H1 (cell line): ENCODE results near the gene KISS1R. TPM values are rescaled to one million over a fixed set of nuclear protein-coding genes. Genes with fewer than 3 reads are reported as not detected.

Experiments used
- CTCF ChIA-PET: fragments of 300-600 bp; sonication (Branson Sonifier 250); formaldehyde crosslinking; loops from one replicate; lab custom pipeline; 2021; ENCODE audit not compliant: partially characterized antibody; lab: Charles Lee
- POLR2A ChIA-PET: fragments of 300-600 bp; sonication (Branson Sonifier 250); formaldehyde crosslinking; loops from one replicate; lab custom pipeline; 2021; ENCODE audit warnings: inconsistent platforms; ENCODE audit not compliant: partially characterized antibody; lab: Charles Lee
- DNase-seq, 2 experiments: peaks; one replicate each; pipeline versions ENCODE4 v3.0.0 to v3.0.0-alpha.2; 2010 to 2022; ENCODE audit warnings: low spot score in 2 of 2, low read depth in 1 of 2, mixed read lengths in 1 of 2
- FAIRE-seq: peaks from 2 replicates; lab custom pipeline; 2011; peaks lifted over from hg19 to GRCh38; lab: Jason Lieb, UNC
- H2AFZ ChIP-seq: 2 replicates; pipeline ENCODE4 v1.8.1; 2012; ENCODE audit warnings: low read length, inconsistent platforms
- H2AK5ac ChIP-seq: 2 replicates; pipeline ENCODE4 v1.6.1; 2013; ENCODE audit warnings: low read depth, low read length
- H2BK120ac ChIP-seq: replicated peaks from 2 replicates; pipeline ENCODE3; 2013; ENCODE audit warnings: low read depth, low read length, inconsistent platforms
- H2BK12ac ChIP-seq: 2 replicates; pipeline ENCODE4 v1.6.1; 2013; ENCODE audit warnings: low read depth, low read length
- H2BK15ac ChIP-seq: 2 replicates; pipeline ENCODE4 v1.6.1; 2013; ENCODE audit warnings: low read length
- H2BK20ac ChIP-seq: 2 replicates; pipeline ENCODE4 v1.6.1; 2013; ENCODE audit warnings: low read length
- H2BK5ac ChIP-seq: 2 replicates; pipeline ENCODE4 v1.6.1; 2013; ENCODE audit warnings: low read depth, low read length
- H3K14ac ChIP-seq: 2 replicates; pipeline ENCODE4 v1.6.1; 2013; ENCODE audit warnings: inconsistent platforms; ENCODE audit not compliant: insufficient read length
- H3K18ac ChIP-seq: 2 replicates; pipeline ENCODE4 v1.6.1; 2013; ENCODE audit warnings: low read length; ENCODE audit errors: extremely low read depth
- H3K23ac ChIP-seq: 2 replicates; pipeline ENCODE4 v1.6.1; 2013; ENCODE audit warnings: inconsistent platforms; ENCODE audit not compliant: insufficient read length
- H3K23me2 ChIP-seq: 2 replicates; pipeline ENCODE4 v1.6.1; 2013; ENCODE audit warnings: low read depth, low read length
- H3K27ac ChIP-seq: 2 replicates; pipeline ENCODE4 v1.6.1; 2011; ENCODE audit warnings: low read depth, low read length, inconsistent platforms
- H3K27me3 ChIP-seq, 4 experiments: replicated peaks in 1 of 4; 1 replicate in 1 of 4; 2 replicates in 3 of 4; pipeline versions ENCODE4 v1.6.1 to v1.8.1; 2011 to 2013; ENCODE audit warnings: low read length in 3 of 4, mild to moderate bottlenecking in 3 of 4, inconsistent platforms in 2 of 4, mixed read lengths in 2 of 4, moderate library complexity in 1 of 4; ENCODE audit not compliant: control insufficient read depth in 3 of 4, insufficient read depth in 3 of 4; ENCODE audit errors: extremely low read depth in 1 of 4
- H3K36me3 ChIP-seq, 4 experiments: 2 replicates each; pipeline versions ENCODE4 v1.6.1 to v1.8.1; 2011 to 2013; ENCODE audit warnings: mild to moderate bottlenecking in 4 of 4, low read length in 3 of 4, moderate library complexity in 2 of 4, control low read depth in 1 of 4, inconsistent platforms in 1 of 4; ENCODE audit not compliant: insufficient read depth in 4 of 4, control insufficient read depth in 2 of 4
- H3K4ac ChIP-seq: replicated peaks from 2 replicates; pipeline ENCODE3; 2013; ENCODE audit warnings: low read length, low read depth, mixed read lengths, inconsistent platforms; ENCODE audit not compliant: insufficient read length
- H3K4me1 ChIP-seq, 4 experiments: replicated peaks in 1 of 4; 1 replicate in 1 of 4; 2 replicates in 3 of 4; pipeline versions ENCODE4 v1.6.1 to v1.8.1; 2011 to 2013; ENCODE audit warnings: low read length in 3 of 4, inconsistent platforms in 2 of 4, mixed read lengths in 1 of 4; ENCODE audit not compliant: insufficient read depth in 4 of 4, control insufficient read depth in 3 of 4
- H3K4me2 ChIP-seq, 2 experiments: 2 replicates each; pipeline versions ENCODE4 v1.6.1 to v1.8.1; 2011 to 2013; ENCODE audit warnings: low read depth in 2 of 2, low read length in 2 of 2, control low read depth in 1 of 2, inconsistent platforms in 1 of 2, mild to moderate bottlenecking in 1 of 2; ENCODE audit not compliant: insufficient read depth in 1 of 2
- H3K4me3 ChIP-seq, 4 experiments: fragments of 200-600, 300-600 bp in 1 of 4; sonication (generic), shearing (Covaris generic), sonication (Bioruptor Twin) in 1 of 4; 2 replicates each; pipeline versions ENCODE4 v1.5.1 to v1.8.1; 2011 to 2016; ENCODE audit warnings: low read length in 4 of 4, low read depth in 3 of 4, control low read depth in 2 of 4, inconsistent platforms in 2 of 4, mild to moderate bottlenecking in 2 of 4, mixed read lengths in 1 of 4, moderate library complexity in 1 of 4; ENCODE audit not compliant: insufficient read depth in 2 of 4; ENCODE audit errors: extremely low read depth in 1 of 4
- H3K56ac ChIP-seq: replicated peaks from 2 replicates; pipeline ENCODE3; 2013; ENCODE audit warnings: low read depth, mild to moderate bottlenecking, mixed read lengths, low read length, inconsistent platforms; ENCODE audit not compliant: insufficient read length
- H3K79me1 ChIP-seq: 2 replicates; pipeline ENCODE4 v1.6.1; 2013; ENCODE audit warnings: low read depth, low read length, control low read depth
- H3K79me2 ChIP-seq, 2 experiments: 2 replicates each; pipeline versions ENCODE4 v1.6.1 to v1.8.1; 2012 to 2013; ENCODE audit warnings: low read length in 2 of 2, mild to moderate bottlenecking in 2 of 2, inconsistent platforms in 1 of 2; ENCODE audit not compliant: insufficient read depth in 2 of 2, control insufficient read depth in 1 of 2
- H3K9ac ChIP-seq, 4 experiments: replicated peaks in 1 of 4; 1 replicate in 1 of 4; 2 replicates in 3 of 4; pipeline versions ENCODE4 v1.6.1 to v1.8.1; 2011 to 2013; ENCODE audit warnings: low read depth in 3 of 4, low read length in 3 of 4, control low read depth in 2 of 4, mild to moderate bottlenecking in 2 of 4, moderate library complexity in 2 of 4, inconsistent platforms in 1 of 4; ENCODE audit errors: extremely low read depth in 1 of 4
- H3K9me3 ChIP-seq, 2 experiments: 2 replicates each; pipeline versions ENCODE4 v1.6.1 to v1.8.1; 2012 to 2013; ENCODE audit warnings: mild to moderate bottlenecking in 2 of 2, moderate library complexity in 2 of 2, control low read depth in 1 of 2, inconsistent platforms in 1 of 2, low read depth in 1 of 2, low read length in 1 of 2, mixed read lengths in 1 of 2; ENCODE audit not compliant: insufficient read depth in 2 of 2
- H4K20me1 ChIP-seq, 2 experiments: replicated peaks in 1 of 2; 2 replicates each; pipeline versions ENCODE3 to v1.8.1; 2011 to 2013; ENCODE audit warnings: inconsistent platforms in 2 of 2, low read length in 2 of 2, mild to moderate bottlenecking in 1 of 2; ENCODE audit not compliant: insufficient read depth in 2 of 2, control insufficient read depth in 1 of 2
- H4K5ac ChIP-seq: 2 replicates; pipeline ENCODE4 v1.6.1; 2013; ENCODE audit warnings: low read length, low read depth, mixed read lengths, inconsistent platforms; ENCODE audit not compliant: insufficient read length
- H4K8ac ChIP-seq: 2 replicates; pipeline ENCODE4 v1.8.0; 2013; ENCODE audit warnings: mild to moderate bottlenecking, moderate library complexity, low read length, inconsistent platforms; ENCODE audit not compliant: insufficient read depth; ENCODE audit errors: extremely low read depth
- H4K91ac ChIP-seq: replicated peaks from 2 replicates; pipeline ENCODE3; 2013; ENCODE audit warnings: low read length, mixed read lengths, inconsistent platforms; ENCODE audit not compliant: insufficient read length
- CTBP2 ChIP-seq: IDR thresholded peaks from 2 replicates; pipeline ENCODE4 v1.7.0; 2011; ENCODE audit warnings: borderline replicate concordance, mild to moderate bottlenecking, moderate library complexity, mixed read lengths, low read length; ENCODE audit not compliant: insufficient read depth, insufficient read length
- SIRT6 ChIP-seq: IDR thresholded peaks from one replicate; pipeline ENCODE4 v1.7.1; 2012; ENCODE audit warnings: low read length, inconsistent platforms
- WGBS, 2 experiments: shearing (Covaris generic) in 1 of 2; methylation state at CpG; one replicate each; pipeline versions ENCODE4 v1.1.6 to v1.1.7; 2013 to 2015; ENCODE audit warnings: low lambda C conversion rate in 2 of 2, mixed read lengths in 2 of 2, inconsistent platforms in 1 of 2, low coverage in 1 of 2, missing lambda C conversion rate in 1 of 2; ENCODE audit not compliant: insufficient replicate concordance in 2 of 2, insufficient coverage in 1 of 2, insufficient read length in 1 of 2; ENCODE audit errors: extremely low coverage in 1 of 2, missing lambda C conversion rate in 1 of 2; 5-methylcytosine and 5-hydroxymethylcytosine counted together
- polyA plus RNA-seq, 7 experiments: library from polyadenylated mRNA; depleted of rRNA in 3 of 7; stranded (reverse) in 5 of 7; unstranded in 2 of 7; fragments of >200 nt in 5 of 7; fragments of 200-250 nt in 2 of 7; gene quantifications; 1 replicate in 5 of 7; 2 replicates in 1 of 7; 4 replicates in 1 of 7; pipeline versions ENCODE4 v1.2.1 to v1.2.3, GENCODE V29; 2011 to 2013; ENCODE audit warnings: missing spikeins in 2 of 7, mixed read lengths in 2 of 7
- total RNA-seq: library from RNA; stranded (reverse); fragmentation: NEBNext Ultra II Directional; extraction: Animal tissue kit (Norgen Biotek cat#: 25700); gene quantifications from 2 replicates; pipeline ENCODE4 v1.2.1, GENCODE V29; 2021

KISS1R gene
- total and polyA plus RNA-seq, 2 of the 8 experiments (the other 6 are each of a cell fraction or from before 2014, with no cell fraction given) = 2.3 to 2.7 TPM

GRCh38 chr19:906480-906879, 10.7 kb upstream of the KISS1R start:
- Histone ChIP-seq H3K4me2 (no peak overlapping the region), H2BK5ac (no peak overlapping the region), H3K27ac (no peak overlapping the region), H2BK120ac (no peak overlapping the region), H4K8ac (no peak overlapping the region; the same call in 1 of the 2 replicates), H3K79me2 (peaks cover 0 to 43% of the 10 kb centered on the region in 2 experiments), H3K9ac (no peak overlapping the region), H2AFZ (no peak overlapping the region), H2AK5ac (no peak overlapping the region), H2BK20ac (no peak overlapping the region), H3K56ac (no peak overlapping the region), H2BK12ac (no peak overlapping the region), H3K79me1 (peaks cover 11% of the 10 kb centered on the region), H3K27me3 (no peaks in the 10 kb centered on the region), H3K9me3 (no peaks in the 10 kb centered on the region), H3K23me2 (no peaks in the 10 kb centered on the region), H3K36me3 (peaks cover 0 to 3% (median 0%) of the 10 kb centered on the region in 4 experiments; a peak in 1 of 8 replicates), H4K91ac (no peak overlapping the region), H3K23ac (no peak overlapping the region), H3K4me1 (peaks cover 0 to 4% (median under 1%) of the 10 kb centered on the region in 4 experiments; a peak in 3 of 7 replicates), H3K4me3 (no peak overlapping the region), H4K20me1 (peaks cover 17 to 27% of the 10 kb centered on the region in 2 experiments), H2BK15ac (no peak overlapping the region), H3K18ac (no peak overlapping the region), H4K5ac (no peak overlapping the region), H3K4ac (no peak overlapping the region), H3K14ac (no peak overlapping the region)
- ChIA-PET POLR2A (interaction anchor here (1.0 to 2.4 kb wide), 2 partner anchors 10 to 13 kb away, joined by 4 to 5 read pairs; partner anchors contain the start of genes MED16 and RNU6-9), CTCF (interaction anchor here (1.1 to 2.2 kb wide), 5 partner anchors 13 to 95 kb away, joined by 3 to 8 read pairs (median 4); partner anchors contain the start of genes MED16 and RNU6-9)
- FAIRE-seq (no peak), DNase-seq (no peak)
- TF ChIP-seq CTBP2 (no peak), SIRT6 (no peak)
- WGBS, 2 experiments = 94% methylated on average over 7 of the region's 7 CpGs; no CpG with 5 or more reads in 1 of the 2 experiments
